ENCODE results near the gene CENPX.

DNA sequence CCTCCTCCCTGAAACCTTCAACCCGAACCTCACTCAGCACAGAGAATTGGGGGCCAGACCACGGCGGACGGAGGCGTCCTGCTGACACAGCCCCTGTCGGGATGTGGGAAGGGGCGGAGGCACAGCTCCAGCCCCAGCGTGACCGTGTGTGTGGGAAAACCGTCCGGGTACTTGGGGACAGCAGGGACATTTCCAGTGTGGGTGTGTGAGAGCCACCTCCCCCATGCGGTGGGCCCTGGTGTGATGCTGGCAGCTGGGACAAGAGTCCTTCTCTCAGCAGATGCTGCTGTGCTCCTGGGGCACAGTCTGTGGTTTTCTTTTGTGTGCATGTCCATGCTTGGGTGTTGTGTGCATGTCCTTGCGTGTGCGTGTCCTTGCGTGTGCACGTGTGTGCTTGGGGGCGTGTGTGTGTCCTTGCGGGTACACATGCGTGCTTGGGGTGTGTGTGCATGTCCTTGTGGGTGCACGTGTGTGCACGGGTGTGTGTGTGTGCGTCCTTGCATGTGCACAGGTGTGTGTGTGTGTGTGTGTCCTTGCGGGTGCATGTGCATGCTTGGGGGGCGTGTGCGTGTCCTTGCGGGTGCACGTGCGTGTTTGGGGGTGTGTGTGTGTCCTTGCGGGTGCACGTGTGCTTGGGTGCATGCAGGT is 16.9 kb downstream of the CENPX start:
- TF ChIP-seq EP300 (IDR thresholded peaks at IDR 0.05; ENCODE audit: borderline replicate concordance) (no peak), YY1 (IDR thresholded peaks at IDR 0.05; ENCODE audit: low read depth) (no peak), TEAD4 (IDR thresholded peaks at IDR 0.05) (no peak), EGR1 (IDR thresholded peaks at IDR 0.05) (no peak), RAD21 (IDR thresholded peaks at IDR 0.05; ENCODE audit: low read depth) (no peak), CREB1 (IDR thresholded peaks at IDR 0.05; ENCODE audit: low read depth) (no peak), NFIC (IDR thresholded peaks at IDR 0.05) (no peak)
- TF ChIP-seq, protein P1, sequence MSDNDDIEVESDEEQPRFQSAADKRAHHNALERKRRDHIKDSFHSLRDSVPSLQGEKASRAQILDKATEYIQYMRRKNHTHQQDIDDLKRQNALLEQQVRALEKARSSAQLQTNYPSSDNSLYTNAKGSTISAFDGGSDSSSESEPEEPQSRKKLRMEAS (IDR thresholded peaks at IDR 0.05) = no peak
- TF ChIP-seq, protein P2, sequence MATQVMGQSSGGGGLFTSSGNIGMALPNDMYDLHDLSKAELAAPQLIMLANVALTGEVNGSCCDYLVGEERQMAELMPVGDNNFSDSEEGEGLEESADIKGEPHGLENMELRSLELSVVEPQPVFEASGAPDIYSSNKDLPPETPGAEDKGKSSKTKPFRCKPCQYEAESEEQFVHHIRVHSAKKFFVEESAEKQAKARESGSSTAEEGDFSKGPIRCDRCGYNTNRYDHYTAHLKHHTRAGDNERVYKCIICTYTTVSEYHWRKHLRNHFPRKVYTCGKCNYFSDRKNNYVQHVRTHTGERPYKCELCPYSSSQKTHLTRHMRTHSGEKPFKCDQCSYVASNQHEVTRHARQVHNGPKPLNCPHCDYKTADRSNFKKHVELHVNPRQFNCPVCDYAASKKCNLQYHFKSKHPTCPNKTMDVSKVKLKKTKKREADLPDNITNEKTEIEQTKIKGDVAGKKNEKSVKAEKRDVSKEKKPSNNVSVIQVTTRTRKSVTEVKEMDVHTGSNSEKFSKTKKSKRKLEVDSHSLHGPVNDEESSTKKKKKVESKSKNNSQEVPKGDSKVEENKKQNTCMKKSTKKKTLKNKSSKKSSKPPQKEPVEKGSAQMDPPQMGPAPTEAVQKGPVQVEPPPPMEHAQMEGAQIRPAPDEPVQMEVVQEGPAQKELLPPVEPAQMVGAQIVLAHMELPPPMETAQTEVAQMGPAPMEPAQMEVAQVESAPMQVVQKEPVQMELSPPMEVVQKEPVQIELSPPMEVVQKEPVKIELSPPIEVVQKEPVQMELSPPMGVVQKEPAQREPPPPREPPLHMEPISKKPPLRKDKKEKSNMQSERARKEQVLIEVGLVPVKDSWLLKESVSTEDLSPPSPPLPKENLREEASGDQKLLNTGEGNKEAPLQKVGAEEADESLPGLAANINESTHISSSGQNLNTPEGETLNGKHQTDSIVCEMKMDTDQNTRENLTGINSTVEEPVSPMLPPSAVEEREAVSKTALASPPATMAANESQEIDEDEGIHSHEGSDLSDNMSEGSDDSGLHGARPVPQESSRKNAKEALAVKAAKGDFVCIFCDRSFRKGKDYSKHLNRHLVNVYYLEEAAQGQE (IDR thresholded peaks at IDR 0.05; ENCODE audit: low read depth) = no peak
